IPS DF 6.9 (cell line): ENCODE measurements around the gene ABLIM3.

Source experiments
- DNase-seq: peaks from one replicate; pipeline ENCODE4 v3.0.0-alpha.2; 2013; ENCODE audit warnings: low read depth, low spot score
- H3K27ac ChIP-seq: one replicate; pipeline ENCODE4 v1.5.1; 2013; ENCODE audit warnings: low read length, control low read depth
- H3K27me3 ChIP-seq: 2 replicates; pipeline ENCODE4 v1.6.1; 2013; ENCODE audit warnings: mild to moderate bottlenecking, low read length; ENCODE audit not compliant: control insufficient read depth, insufficient read depth
- H3K36me3 ChIP-seq: 2 replicates; pipeline ENCODE4 v1.6.1; 2013; ENCODE audit warnings: low read length; ENCODE audit not compliant: control insufficient read depth, insufficient read depth
- H3K4me1 ChIP-seq: 2 replicates; pipeline ENCODE4 v1.6.1; 2013; ENCODE audit warnings: low read length; ENCODE audit not compliant: control insufficient read depth, insufficient read depth
- H3K4me3 ChIP-seq: 2 replicates; pipeline ENCODE4 v1.5.1; 2013; ENCODE audit warnings: mild to moderate bottlenecking, low read length
- H3K9me3 ChIP-seq: 2 replicates; pipeline ENCODE4 v1.6.1; 2013; ENCODE audit warnings: low read length, inconsistent platforms; ENCODE audit not compliant: control insufficient read depth, insufficient read depth
- WGBS: extraction: QIAGEN DNeasy Blood & Tissue Kit; methylation state at CpG from one replicate; pipeline ENCODE4 v1.1.7; 2013; ENCODE audit warnings: mixed read lengths, missing lambda C conversion rate; ENCODE audit not compliant: insufficient read length, insufficient coverage; 5-methylcytosine and 5-hydroxymethylcytosine counted together

ABLIM3 gene

DNA sequence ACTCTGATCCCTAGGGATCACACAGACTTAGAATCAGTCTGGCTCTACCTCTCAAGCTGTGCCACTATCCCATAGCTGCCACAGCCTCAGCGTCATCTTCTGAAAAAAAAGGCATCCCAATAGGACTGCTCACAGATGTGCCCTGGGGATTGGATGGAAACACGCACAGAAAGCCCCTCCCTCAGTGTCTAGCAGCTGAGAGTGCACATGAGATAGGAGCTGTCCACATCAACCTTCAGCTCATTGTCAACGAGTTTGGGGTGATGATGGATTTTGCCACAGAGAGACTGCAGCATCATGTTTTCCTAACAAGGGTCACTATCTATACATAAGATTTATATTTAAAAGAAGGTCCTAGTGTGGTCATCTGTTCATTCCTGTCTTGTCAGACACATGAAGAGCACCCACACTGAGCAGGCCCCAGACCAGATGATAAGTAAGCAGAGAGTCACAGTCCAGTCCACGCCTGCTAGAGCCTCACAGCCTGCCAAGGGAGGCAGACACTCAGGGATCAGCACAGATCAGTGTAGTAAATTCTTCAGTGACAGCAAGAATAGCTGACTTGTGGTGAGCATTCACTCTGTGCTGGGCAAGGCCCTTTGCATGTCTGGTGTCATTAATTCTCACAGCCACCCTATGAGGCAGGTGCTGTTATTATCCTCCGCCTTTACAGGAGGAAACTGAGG is 156.2 kb downstream of the ABLIM3 start:
- H3K4me3 ChIP-seq = no peak overlapping the region
- DNase-seq = no peak
- no CpG with 5 or more reads among the region's 5 CpGs for WGBS
- no peaks in the 10 kb centered on the region for H3K27me3 ChIP-seq
- no peaks in the 10 kb centered on the region for H3K36me3 ChIP-seq
- H3K27ac ChIP-seq = no peak overlapping the region
- no peaks in the 10 kb centered on the region for H3K9me3 ChIP-seq
- no peaks in the 10 kb centered on the region for H3K4me1 ChIP-seq

GRCh38 chr5:149298163-149298562 is 156.9 kb downstream of the ABLIM3 start:
- no peak for DNase-seq
- Histone ChIP-seq H3K4me3 (no peak overlapping the region), H3K4me1 (no peaks in the 10 kb centered on the region), H3K27ac (no peak overlapping the region), H3K36me3 (no peaks in the 10 kb centered on the region), H3K27me3 (no peaks in the 10 kb centered on the region), H3K9me3 (no peaks in the 10 kb centered on the region)
- no CpG with 5 or more reads among the region's 1 CpG for WGBS

- no peak for DNase-seq
- no peak overlapping the region for H3K4me3 ChIP-seq
- WGBS = no CpG with 5 or more reads among the region's 11 CpGs
- no peak overlapping the region for H3K27ac ChIP-seq
- no peaks in the 10 kb centered on the region for H3K36me3 ChIP-seq
- no peaks in the 10 kb centered on the region for H3K9me3 ChIP-seq
- no peaks in the 10 kb centered on the region for H3K4me1 ChIP-seq
- no peaks in the 10 kb centered on the region for H3K27me3 ChIP-seq
Observed at GRCh38 chr5:149298842-149299404, 157.6 kb downstream of the ABLIM3 start.

- WGBS = no CpG with 5 or more reads among the region's 14 CpGs
- Histone ChIP-seq H3K9me3 (no peaks in the 10 kb centered on the region), H3K4me1 (no peaks in the 10 kb centered on the region), H3K36me3 (no peaks in the 10 kb centered on the region), H3K27ac (no peak overlapping the region), H3K4me3 (no peak overlapping the region), H3K27me3 (no peaks in the 10 kb centered on the region)
- DNase-seq = no peak
Observed at GRCh38 chr5:149299451-149300054, 158.3 kb downstream of the ABLIM3 start.

- Histone ChIP-seq H3K27ac (no peak overlapping the region), H3K4me1 (no peaks in the 10 kb centered on the region), H3K36me3 (no peaks in the 10 kb centered on the region), H3K9me3 (no peaks in the 10 kb centered on the region), H3K27me3 (no peaks in the 10 kb centered on the region), H3K4me3 (no peak overlapping the region)
- WGBS = no CpG with 5 or more reads among the region's 6 CpGs
- DNase-seq = no peak
Observed at GRCh38 chr5:149300441-149300840, 159.1 kb downstream of the ABLIM3 start.

- no peak overlapping the region for H3K27ac ChIP-seq
Observed at GRCh38 chr5:149301049-149301743, 159.9 kb downstream of the ABLIM3 start.

GRCh38 chr5:149301744-149302380 is 160.6 kb downstream of the ABLIM3 start:
- Histone ChIP-seq H3K9me3 (no peaks in the 10 kb centered on the region), H3K27ac (no peak overlapping the region), H3K4me1 (no peaks in the 10 kb centered on the region), H3K4me3 (no peak overlapping the region), H3K27me3 (no peaks in the 10 kb centered on the region), H3K36me3 (no peaks in the 10 kb centered on the region)
- no CpG with 5 or more reads among the region's 8 CpGs for WGBS
- no peak for DNase-seq

More at GRCh38 chr5:149301049-149301743, 159.9 kb downstream of the ABLIM3 start:
- Histone ChIP-seq H3K36me3 (no peaks in the 10 kb centered on the region), H3K9me3 (no peaks in the 10 kb centered on the region), H3K4me3 (no peak overlapping the region), H3K27me3 (no peaks in the 10 kb centered on the region), H3K4me1 (no peaks in the 10 kb centered on the region)
- WGBS = no CpG with 5 or more reads among the region's 13 CpGs
- no peak for DNase-seq

GRCh38 chr5:149302641-149303040 is 161.3 kb downstream of the ABLIM3 start:
- Histone ChIP-seq H3K4me3 (no peak overlapping the region), H3K27ac (no peak overlapping the region), H3K9me3 (no peaks in the 10 kb centered on the region), H3K27me3 (no peaks in the 10 kb centered on the region), H3K36me3 (no peaks in the 10 kb centered on the region), H3K4me1 (no peaks in the 10 kb centered on the region)
- no CpG with 5 or more reads among the region's 5 CpGs for WGBS
- DNase-seq = no peak

GRCh38 chr5:149303210-149303609 is 161.9 kb downstream of the ABLIM3 start:
- H3K4me1 ChIP-seq = no peaks in the 10 kb centered on the region
- H3K27me3 ChIP-seq = no peaks in the 10 kb centered on the region
- H3K4me3 ChIP-seq = no peak overlapping the region
- DNase-seq = no peak
- H3K9me3 ChIP-seq = no peaks in the 10 kb centered on the region
- no CpG with 5 or more reads among the region's 4 CpGs for WGBS
- no peak overlapping the region for H3K27ac ChIP-seq
- H3K36me3 ChIP-seq = no peaks in the 10 kb centered on the region
